ENCODE data around the gene GRIA3.

Gene GRIA3

DNA sequence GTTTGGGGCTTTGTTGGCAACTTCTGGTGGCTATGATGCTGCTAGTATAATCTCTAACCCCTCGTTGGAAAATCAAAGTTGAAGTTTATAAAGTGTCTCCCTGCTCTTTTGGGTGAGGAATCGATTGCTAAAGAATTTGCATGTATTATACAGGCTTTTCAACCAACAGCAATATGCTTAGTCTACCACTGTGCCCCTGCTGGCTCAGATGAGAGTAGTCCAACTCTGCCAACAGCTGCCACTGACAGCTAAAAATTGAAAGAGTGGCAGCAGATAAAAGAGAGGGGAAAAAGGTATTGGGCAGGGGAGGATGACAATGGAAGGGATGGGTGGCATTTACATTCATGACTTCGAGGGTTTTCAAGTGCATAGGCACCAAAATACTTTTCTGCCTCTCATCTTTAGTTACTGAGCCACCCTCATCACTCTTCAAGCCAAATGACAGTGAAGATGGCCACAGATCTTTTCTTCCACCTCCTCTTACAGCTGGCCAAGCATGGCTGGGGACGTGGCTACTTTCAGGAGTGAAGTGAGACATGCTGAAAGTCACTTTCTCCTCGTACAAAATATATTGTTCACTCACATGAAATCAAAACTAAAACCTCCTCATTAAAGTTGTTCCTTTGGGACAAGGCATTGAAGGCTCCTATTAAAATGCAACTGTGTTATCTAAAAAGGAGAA is 2.7 kb upstream of the GRIA3 start:
- Histone ChIP-seq H3K27me3 (ENCODE audit: insufficient read depth, low read length) (no peaks in the 10 kb centered on the region), H3K36me3 (ENCODE audit: insufficient read depth, low read length) (no peaks in the 10 kb centered on the region), H3K9me2 (ENCODE audit: low read depth, low read length) (no peaks in the 10 kb centered on the region), H3K4me1 (ENCODE audit: insufficient read depth, low read length, severe bottlenecking) (no peaks in the 10 kb centered on the region), H4K20me1 (ENCODE audit: insufficient read depth, low read length) (no peaks in the 10 kb centered on the region), H3K79me2 (ENCODE audit: insufficient read depth, low read length) (no peaks in the 10 kb centered on the region), H3K9ac (ENCODE audit: low read length) (no peak overlapping the region), H3K4me3 (ENCODE audit: low read depth, low read length, poor library complexity, severe bottlenecking) (no peak overlapping the region), H3K27ac (ENCODE audit: low read depth, low read length, poor library complexity, severe bottlenecking) (no peak overlapping the region), H3K9me3 (ENCODE audit: low read length) (no peaks in the 10 kb centered on the region), H3F3A (ENCODE audit: insufficient read depth, low read length) (no peaks in the 10 kb centered on the region), H3K4me2 (ENCODE audit: low read length) (no peak overlapping the region), H2AFZ (ENCODE audit: low read length) (no peak overlapping the region)
- no peak for TF ChIP-seq EZH2 (IDR thresholded peaks at IDR 0.05; ENCODE audit: borderline replicate concordance, low read length)
- TF ChIP-seq, protein P1, sequence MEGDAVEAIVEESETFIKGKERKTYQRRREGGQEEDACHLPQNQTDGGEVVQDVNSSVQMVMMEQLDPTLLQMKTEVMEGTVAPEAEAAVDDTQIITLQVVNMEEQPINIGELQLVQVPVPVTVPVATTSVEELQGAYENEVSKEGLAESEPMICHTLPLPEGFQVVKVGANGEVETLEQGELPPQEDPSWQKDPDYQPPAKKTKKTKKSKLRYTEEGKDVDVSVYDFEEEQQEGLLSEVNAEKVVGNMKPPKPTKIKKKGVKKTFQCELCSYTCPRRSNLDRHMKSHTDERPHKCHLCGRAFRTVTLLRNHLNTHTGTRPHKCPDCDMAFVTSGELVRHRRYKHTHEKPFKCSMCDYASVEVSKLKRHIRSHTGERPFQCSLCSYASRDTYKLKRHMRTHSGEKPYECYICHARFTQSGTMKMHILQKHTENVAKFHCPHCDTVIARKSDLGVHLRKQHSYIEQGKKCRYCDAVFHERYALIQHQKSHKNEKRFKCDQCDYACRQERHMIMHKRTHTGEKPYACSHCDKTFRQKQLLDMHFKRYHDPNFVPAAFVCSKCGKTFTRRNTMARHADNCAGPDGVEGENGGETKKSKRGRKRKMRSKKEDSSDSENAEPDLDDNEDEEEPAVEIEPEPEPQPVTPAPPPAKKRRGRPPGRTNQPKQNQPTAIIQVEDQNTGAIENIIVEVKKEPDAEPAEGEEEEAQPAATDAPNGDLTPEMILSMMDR (IDR thresholded peaks at IDR 0.05; ENCODE audit: low read length): no peak

DNA sequence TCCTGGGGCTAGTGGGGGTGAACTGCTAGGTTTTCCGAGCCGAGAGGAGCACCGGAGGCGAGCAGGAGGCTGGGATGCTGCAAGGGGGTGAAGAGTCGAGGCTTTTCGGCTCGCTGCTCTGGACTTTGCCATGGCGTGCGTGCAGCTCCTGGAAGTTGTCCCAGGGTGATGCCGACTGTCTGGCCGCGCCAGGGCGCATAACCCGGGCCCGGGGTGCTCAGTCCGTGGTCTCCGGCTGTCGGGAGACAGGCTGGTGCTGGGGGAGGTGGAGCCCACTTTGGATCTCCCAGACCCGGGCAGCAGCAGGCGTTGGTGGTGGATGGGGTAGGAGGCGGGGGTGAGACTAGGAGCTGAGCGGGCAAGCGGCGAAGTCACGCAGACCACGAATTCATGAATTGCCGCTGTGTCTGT is 793 bp downstream of the GRIA3 start:
- Histone ChIP-seq H3K4me2 (ENCODE audit: low read length) (no peak overlapping the region), H3K9me3 (ENCODE audit: low read length) (no peaks in the 10 kb centered on the region), H3K4me3 (ENCODE audit: low read depth, low read length, poor library complexity, severe bottlenecking) (no peak overlapping the region), H4K20me1 (ENCODE audit: insufficient read depth, low read length) (no peaks in the 10 kb centered on the region), H3F3A (ENCODE audit: insufficient read depth, low read length) (no peaks in the 10 kb centered on the region), H3K36me3 (ENCODE audit: insufficient read depth, low read length) (no peaks in the 10 kb centered on the region), H2AFZ (ENCODE audit: low read length) (no peak overlapping the region), H3K9ac (ENCODE audit: low read length) (no peak overlapping the region), H3K27me3 (ENCODE audit: insufficient read depth, low read length) (no peaks in the 10 kb centered on the region), H3K4me1 (ENCODE audit: insufficient read depth, low read length, severe bottlenecking) (no peaks in the 10 kb centered on the region), H3K27ac (ENCODE audit: low read depth, low read length, poor library complexity, severe bottlenecking) (no peak overlapping the region), H3K9me2 (ENCODE audit: low read depth, low read length) (no peaks in the 10 kb centered on the region), H3K79me2 (ENCODE audit: insufficient read depth, low read length) (no peaks in the 10 kb centered on the region)
- TF ChIP-seq, protein P1 (IDR thresholded peaks at IDR 0.05; ENCODE audit: low read length): no peak
- TF ChIP-seq EZH2 (IDR thresholded peaks at IDR 0.05; ENCODE audit: borderline replicate concordance, low read length): no peak

DNA sequence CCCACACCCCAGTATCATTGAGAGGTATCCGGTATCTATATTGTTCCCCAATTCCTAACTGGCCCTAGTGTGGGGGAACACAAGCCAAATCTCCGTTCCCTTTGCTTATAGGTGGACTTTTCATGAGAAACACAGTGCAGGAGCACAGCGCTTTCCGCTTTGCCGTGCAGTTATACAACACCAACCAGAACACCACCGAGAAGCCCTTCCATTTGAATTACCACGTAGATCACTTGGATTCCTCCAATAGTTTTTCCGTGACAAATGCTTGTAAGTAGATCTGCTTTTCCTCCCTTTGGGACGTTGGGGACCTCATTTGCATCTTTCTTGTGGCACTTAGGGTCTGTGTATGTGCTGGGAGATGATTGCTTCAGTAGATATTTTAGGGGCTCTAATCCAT is 1.6 kb downstream of the GRIA3 start:
- Histone ChIP-seq H3F3A (ENCODE audit: insufficient read depth, low read length) (no peaks in the 10 kb centered on the region), H3K4me2 (ENCODE audit: low read length) (no peak overlapping the region), H3K4me3 (ENCODE audit: low read depth, low read length, poor library complexity, severe bottlenecking) (no peak overlapping the region), H3K9me3 (ENCODE audit: low read length) (no peaks in the 10 kb centered on the region), H3K79me2 (ENCODE audit: insufficient read depth, low read length) (no peaks in the 10 kb centered on the region), H3K9ac (ENCODE audit: low read length) (no peak overlapping the region), H3K9me2 (ENCODE audit: low read depth, low read length) (no peaks in the 10 kb centered on the region), H2AFZ (ENCODE audit: low read length) (no peak overlapping the region), H3K27ac (ENCODE audit: low read depth, low read length, poor library complexity, severe bottlenecking) (no peak overlapping the region), H3K4me1 (ENCODE audit: insufficient read depth, low read length, severe bottlenecking) (no peaks in the 10 kb centered on the region), H3K27me3 (ENCODE audit: insufficient read depth, low read length) (no peaks in the 10 kb centered on the region), H3K36me3 (ENCODE audit: insufficient read depth, low read length) (no peaks in the 10 kb centered on the region), H4K20me1 (ENCODE audit: insufficient read depth, low read length) (no peaks in the 10 kb centered on the region)
- TF ChIP-seq EZH2 (IDR thresholded peaks at IDR 0.05; ENCODE audit: borderline replicate concordance, low read length): no peak
- TF ChIP-seq, protein P1 (IDR thresholded peaks at IDR 0.05; ENCODE audit: low read length): no peak
